DND-41 (cell line): Measurements from ENCODE around the gene GPC4.

Source experiments
- EZH2 ChIP-seq: IDR thresholded peaks from 3 replicates; pipeline ENCODE4 v1.6.1; 2012; ENCODE audit warnings: borderline replicate concordance, low read depth, mild to moderate bottlenecking, moderate library complexity, low read length, inconsistent platforms; ENCODE audit not compliant: severe bottlenecking
- TF ChIP-seq, protein P1 (sequence below): IDR thresholded peaks from 2 replicates; pipeline ENCODE4 v1.5.1; 2012; ENCODE audit warnings: borderline replicate concordance, low read length, moderate library complexity, mild to moderate bottlenecking; ENCODE audit not compliant: poor library complexity, severe bottlenecking; ENCODE audit errors: extremely low read depth

DNA sequence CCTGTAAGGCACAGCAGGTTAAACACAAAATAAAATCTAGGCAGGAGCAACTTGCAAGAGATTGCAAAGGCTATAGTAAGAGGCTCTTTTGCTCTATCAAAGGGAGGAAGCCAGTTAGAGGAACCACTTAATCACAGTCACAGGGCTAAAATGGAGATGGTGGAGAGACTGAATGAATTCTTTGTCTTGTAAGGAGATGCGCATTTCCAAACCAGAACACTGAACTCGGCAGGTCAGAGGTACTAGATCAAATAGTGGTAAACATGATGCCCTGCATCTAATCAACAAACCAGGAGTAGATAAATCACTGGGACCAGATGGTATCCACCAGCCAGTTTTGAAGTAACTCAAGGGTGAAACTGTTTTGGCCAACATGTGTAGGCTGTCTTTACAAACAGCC is 55.8 kb downstream of the GPC4 start:
- TF ChIP-seq EZH2, result no peak
- TF ChIP-seq, protein P1, sequence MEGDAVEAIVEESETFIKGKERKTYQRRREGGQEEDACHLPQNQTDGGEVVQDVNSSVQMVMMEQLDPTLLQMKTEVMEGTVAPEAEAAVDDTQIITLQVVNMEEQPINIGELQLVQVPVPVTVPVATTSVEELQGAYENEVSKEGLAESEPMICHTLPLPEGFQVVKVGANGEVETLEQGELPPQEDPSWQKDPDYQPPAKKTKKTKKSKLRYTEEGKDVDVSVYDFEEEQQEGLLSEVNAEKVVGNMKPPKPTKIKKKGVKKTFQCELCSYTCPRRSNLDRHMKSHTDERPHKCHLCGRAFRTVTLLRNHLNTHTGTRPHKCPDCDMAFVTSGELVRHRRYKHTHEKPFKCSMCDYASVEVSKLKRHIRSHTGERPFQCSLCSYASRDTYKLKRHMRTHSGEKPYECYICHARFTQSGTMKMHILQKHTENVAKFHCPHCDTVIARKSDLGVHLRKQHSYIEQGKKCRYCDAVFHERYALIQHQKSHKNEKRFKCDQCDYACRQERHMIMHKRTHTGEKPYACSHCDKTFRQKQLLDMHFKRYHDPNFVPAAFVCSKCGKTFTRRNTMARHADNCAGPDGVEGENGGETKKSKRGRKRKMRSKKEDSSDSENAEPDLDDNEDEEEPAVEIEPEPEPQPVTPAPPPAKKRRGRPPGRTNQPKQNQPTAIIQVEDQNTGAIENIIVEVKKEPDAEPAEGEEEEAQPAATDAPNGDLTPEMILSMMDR, result no peak
